Measurements from ENCODE around the gene MAST2. TPM values are rescaled to one million over a fixed set of nuclear protein-coding genes. Genes with fewer than 3 reads are reported as not detected.

MAST2 gene
- total RNA-seq, 6 donors from 2014 or later = 16.0 to 77.8 (median 26.4) TPM

- Histone ChIP-seq H3K9me3 (no peaks in the 10 kb centered on the region), H3K36me3 (peaks cover 0 to 4% (median 0%) of the 10 kb centered on the region in 4 donors), H3K4me3 (no peak overlapping the region), H3K4me1 (peaks cover 0 to 9% (median 6%) of the 10 kb centered on the region in 4 donors), H3K27ac (no peak overlapping the region), H3K27me3 (no peaks in the 10 kb centered on the region)
- 82 to 85% methylated on average over 1 of the region's 1 CpG for WGBS, 2 donors
- TF ChIP-seq POLR2A (IDR thresholded peaks at IDR 0.05) (no peak), CTCF (IDR thresholded peaks at IDR 0.05) (no peak), EP300 (IDR thresholded peaks at IDR 0.05) (no peak), POLR2AphosphoS5 (IDR thresholded peaks at IDR 0.05) (no peak)
- ATAC-seq (ENCODE audit: low FRiP score in 2 of 2) (no peak), DNase-seq (no peak)
Observed at GRCh38 chr1:46084553-46085451, 281.4 kb downstream of the MAST2 start.

Other genes starting within 250 kb of the MAST2 start
- 10 to 100 TPM; 43.5 to 94.3 (median 59.5) TPM for gene NASP, start 219.6 kb upstream of the MAST2 start, total RNA-seq
- 10 to 100 TPM in 5 of 6 donors, 1 to 10 TPM in 1; 4.9 to 50.3 (median 19.3) TPM for gene CCDC17, start 179.6 kb upstream of the MAST2 start, total RNA-seq
- gene GPBP1L1, start 117.1 kb upstream of the MAST2 start, total RNA-seq = 100 to 1,000 TPM; 112 to 184 (median 132) TPM
- gene TMEM69, start 115.4 kb upstream of the MAST2 start, total RNA-seq = 10 to 100 TPM in 4 of 6 donors, 1 to 10 TPM in 2; 2.7 to 28.3 (median 14.9) TPM
- gene IPP, start 53.0 kb upstream of the MAST2 start, total RNA-seq = 10 to 100 TPM in 4 of 6 donors, 1 to 10 TPM in 2; 3.8 to 23.0 (median 12.9) TPM

Measured in upper lobe of left lung (tissue), 6 donors.